NCI-H1092 treated with DMSO at 0.1 percent for 48 hours (cell line): ENCODE measurements around the gene MED19.
"Not testable (repeated sequence)": the region's sequence is repeated elsewhere in the genome, so short reads cannot be mapped to it uniquely, and the experiment has no call there.

ENCODE experiments used
- DNase-seq: peaks from one replicate; lab custom pipeline; 2025; lab: John Stamatoyannopoulos, UW

MED19 gene

GRCh38 chr11:57704932-57705331, 7.1 kb downstream of the MED19 start:
- DNase-seq: no peak

- no peak for DNase-seq
These were observed 8.7 kb downstream of the MED19 start for GRCh38 chr11:57703341-57703740.

GRCh38 chr11:57700425-57700824, 11.6 kb downstream of the MED19 start:
- no peak for DNase-seq

GRCh38 chr11:57699813-57700212, 12.2 kb downstream of the MED19 start:
- no peak for DNase-seq

- no peak for DNase-seq
These were observed 13.1 kb downstream of the MED19 start for GRCh38 chr11:57698843-57699365.

GRCh38 chr11:57690474-57690873, 21.5 kb downstream of the MED19 start:
- DNase-seq: not testable (repeated sequence)

GRCh38 chr11:57681168-57681567, 30.8 kb downstream of the MED19 start:
- no peak for DNase-seq

- DNase-seq: no peak
These were observed 31.5 kb downstream of the MED19 start for GRCh38 chr11:57680552-57680874.

- no peak for DNase-seq
These were observed 32.6 kb downstream of the MED19 start for GRCh38 chr11:57679396-57679795.

GRCh38 chr11:57675176-57675941, 36.7 kb downstream of the MED19 start:
- no peak for DNase-seq

- no peak for DNase-seq
These were observed 37.8 kb downstream of the MED19 start for GRCh38 chr11:57674251-57674650.

- peak; percentile 37 for DNase-seq
These were observed 43.6 kb downstream of the MED19 start for GRCh38 chr11:57668434-57668782.

GRCh38 chr11:57667736-57668433, 44.1 kb downstream of the MED19 start, which contains the start of gene ZDHHC5:
TSS of gene ZDHHC5 (plus strand) at chr11:57668114. CDS start at chr11:57673091, 4,977 bp downstream.
- peak; percentile 100 for DNase-seq

GRCh38 chr11:57667117-57667735, 44.8 kb downstream of the MED19 start:
- peak; percentile 100 for DNase-seq

GRCh38 chr11:57663975-57664374, 48.0 kb downstream of the MED19 start:
- DNase-seq: no peak

- DNase-seq: no peak
These were observed 49.1 kb downstream of the MED19 start for GRCh38 chr11:57662893-57663292.

- DNase-seq: no peak
These were observed 52.3 kb downstream of the MED19 start for GRCh38 chr11:57659669-57660068.

- no peak for DNase-seq
These were observed 54.0 kb downstream of the MED19 start for GRCh38 chr11:57658023-57658361.

GRCh38 chr11:57657194-57658022, 54.6 kb downstream of the MED19 start, which contains the start of gene CLP1:
TSS of gene CLP1 (plus strand) at chr11:57657762. CDS start at chr11:57659477, 1,715 bp downstream.
- peak; percentile 100 for DNase-seq

GRCh38 chr11:57656885-57657193, 55.2 kb downstream of the MED19 start:
- no peak for DNase-seq
